RWPE1 (cell line): ENCODE results near the gene UQCC2.

Experiments
- CTCF ChIA-PET: fragments of 350-600 bp; sonication (Branson Sonifier 250); formaldehyde crosslinking; extraction: SDS; loops from one replicate; lab custom pipeline; 2021; lab: Yijun Ruan, JAX
- POLR2A ChIA-PET: fragments of 400-600 bp; formaldehyde crosslinking; extraction: SDS; loops from one replicate; lab custom pipeline; 2020; ENCODE audit warnings: antibody characterized with exemption; ENCODE audit not compliant: low non-redundant PET; lab: Yijun Ruan, JAX
- DNase-seq: peaks from one replicate; pipeline ENCODE4 v3.0.0; 2012; ENCODE audit warnings: low spot score
- H3K27ac ChIP-seq: fragments of 450-650 bp; 2 replicates; pipeline ENCODE4 v1.5.1; 2017
- CTCF ChIP-seq: fragments of 450-650 bp; conservative IDR thresholded peaks from 2 replicates; pipeline ENCODE4 v1.5.1; 2017; ENCODE audit warnings: low read depth, mild to moderate bottlenecking

Gene UQCC2

GRCh38 chr6:33756211-33756954 lies 44.9 kb upstream of the UQCC2 start:
- CTCF ChIA-PET, result no interaction called here
- no peak for DNase-seq
- POLR2A ChIA-PET, result no interaction called here
- TF ChIP-seq CTCF, result no peak
- H3K27ac ChIP-seq, result 0 out of 2 replicates have a peak overlapping the region, but pooled peaks have one; percentile 2

GRCh38 chr6:33755070-33755869 lies 43.8 kb upstream of the UQCC2 start:
- H3K27ac ChIP-seq, result peak overlapping the region; percentile 13; the same call in 1 of the 2 replicates
- no peak for DNase-seq
- TF ChIP-seq CTCF, result no peak
- ChIA-PET CTCF (interaction anchor here (0.7 kb wide), 1 partner anchor 15 kb away, joined by 3 read pairs; no protein-coding TSS in a partner anchor), POLR2A (no interaction called here)

- TF ChIP-seq CTCF, result no peak
- ChIA-PET CTCF (no interaction called here), POLR2A (no interaction called here)
- DNase-seq, result no peak
- peak overlapping the region; percentile 95; the same call in 1 of the 2 replicates for H3K27ac ChIP-seq
Measured at GRCh38 chr6:33754222-33754621, 42.7 kb upstream of the UQCC2 start.

- no peak for DNase-seq
- ChIA-PET POLR2A (no interaction called here), CTCF (interaction anchor here (1.0 to 2.1 kb wide), 2 partner anchors 9 to 52 kb away, joined by 3 to 8 read pairs; no protein-coding TSS in a partner anchor)
- H3K27ac ChIP-seq, result peak overlapping the region; percentile 95
- no peak for TF ChIP-seq CTCF
Measured at GRCh38 chr6:33752646-33753015, 41.1 kb upstream of the UQCC2 start.

GRCh38 chr6:33751771-33752645 lies 40.5 kb upstream of the UQCC2 start:
- ChIA-PET CTCF (interaction anchor here (1.0 to 2.1 kb wide), 3 partner anchors 10 to 275 kb away, joined by 3 to 8 read pairs (median 3); no protein-coding TSS in a partner anchor), POLR2A (no interaction called here)
- H3K27ac ChIP-seq, result peak overlapping the region; percentile 95
- no peak for TF ChIP-seq CTCF
- no peak for DNase-seq
